Prostate gland (tissue), 2 donors: ENCODE measurements around the gene PITPNC1. TPM values are rescaled to one million over a fixed set of nuclear protein-coding genes. Genes with fewer than 3 reads are reported as not detected.

Experiments used
- DNase-seq: peaks from one replicate; pipeline ENCODE4 v3.0.0-alpha.2; 2019; ENCODE audit warnings: low spot score
- H3K27ac ChIP-seq, 2 donors: fragments of 200-600 bp; sonication (generic); 2 replicates each; pipeline ENCODE4 v1.5.1; 2017 to 2019
- H3K27me3 ChIP-seq: fragments of 200-600 bp; sonication (generic); replicated peaks from 2 replicates; pipeline ENCODE4 v1.5.1; 2019; ENCODE audit not compliant: insufficient read depth
- H3K36me3 ChIP-seq, 2 donors: fragments of 200-600 bp; sonication (generic); 1 replicate in 1 of 2; 2 replicates in 1 of 2; pipeline versions ENCODE4 v1.5.1 to v1.8.1; 2017 to 2019
- H3K4me1 ChIP-seq: fragments of 200-600 bp; sonication (generic); replicated peaks from 2 replicates; pipeline ENCODE4 v1.5.1; 2019
- H3K4me3 ChIP-seq, 2 donors: fragments of 200-600 bp; sonication (generic); 2 replicates each; pipeline ENCODE4 v1.5.1; 2017 to 2019
- H3K9me3 ChIP-seq: fragments of 200-600 bp; sonication (generic); 2 replicates; pipeline ENCODE4 v1.5.1; 2017
- POLR2A ChIP-seq: fragments of 450-650 bp; IDR thresholded peaks from one replicate; pipeline ENCODE4 v1.6.1; 2016; ENCODE audit warnings: antibody characterized with exemption, mild to moderate bottlenecking
- POLR2AphosphoS5 ChIP-seq: sonication (generic); formaldehyde crosslinking; IDR thresholded peaks from one replicate; pipeline ENCODE4 v1.6.1; 2017; ENCODE audit warnings: antibody characterized with exemption
- WGBS: methylation state at CpG from one replicate; pipeline ENCODE4 v1.1.5; 2018; 5-methylcytosine and 5-hydroxymethylcytosine counted together
- intact Hi-C: fragments of 100-400 bp; cut with DNase I; formaldehyde crosslinking; loops from one replicate; pipeline ENCODE4 v1.14.2; 2022
- total RNA-seq, 2 donors: library from RNA; depleted of rRNA; stranded (reverse); fragments of >200 nt; gene quantifications; one replicate each; pipeline ENCODE4 v1.1.0, GENCODE V29; 2016
- TF ChIP-seq, protein P1 (sequence below), 4 experiments: fragments of 200-600 bp in 2 of 4; fragments of 450-650 bp in 2 of 4; sonication (generic) in 2 of 4; IDR thresholded peaks; 1 replicate in 3 of 4; 2 replicates in 1 of 4; pipeline ENCODE4 v1.5.1; 2016 to 2019; ENCODE audit warnings: antibody characterized with exemption in 4 of 4, mild to moderate bottlenecking in 2 of 4, moderate library complexity in 2 of 4

Gene PITPNC1
- total RNA-seq, 2 donors from 2014 or later = 10.1 to 12.9 TPM

DNA sequence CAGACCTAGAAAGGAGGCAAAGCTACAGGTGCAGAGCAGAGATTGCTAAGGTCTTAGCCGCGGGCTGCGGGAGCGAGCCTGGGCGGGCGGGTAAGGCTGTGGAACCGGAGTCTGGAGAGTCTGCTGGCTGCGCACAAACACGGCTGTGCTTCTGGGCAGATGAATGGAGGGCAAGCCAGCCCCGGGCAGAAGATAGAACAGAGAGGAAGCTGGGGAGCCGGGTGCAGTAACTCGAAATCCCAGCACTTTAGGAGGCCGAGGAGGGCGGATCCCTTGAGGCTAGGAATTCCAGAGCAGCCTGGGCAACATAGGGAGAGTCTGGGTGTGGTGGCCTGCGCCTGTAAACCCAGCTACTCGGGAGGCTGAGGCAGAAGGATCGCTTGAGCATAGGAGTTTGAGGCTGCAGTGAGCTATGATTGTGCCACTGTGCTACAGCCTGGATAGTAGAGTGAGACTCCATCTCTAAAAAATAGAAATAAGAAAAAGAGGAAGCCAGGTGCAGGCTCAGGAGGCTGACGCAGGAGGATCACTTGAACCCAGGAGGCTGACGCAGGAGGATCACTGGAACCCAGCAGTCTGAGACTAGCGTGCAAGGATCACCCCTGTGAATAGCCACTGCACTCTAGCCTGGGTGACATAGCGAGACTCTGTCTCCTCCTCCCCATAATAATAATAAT lies 56.3 kb downstream of the PITPNC1 start:
- no peaks in the 10 kb centered on the region for H3K27me3 ChIP-seq
- H3K36me3 ChIP-seq = no peaks in the 10 kb centered on the region
- no peaks in the 10 kb centered on the region for H3K9me3 ChIP-seq
- intact Hi-C loops = no loop called here
- no peaks in the 10 kb centered on the region for H3K4me1 ChIP-seq
- no peak for DNase-seq
- 92% methylated on average over 21 of the region's 21 CpGs for WGBS
- TF ChIP-seq POLR2A = no peak
- TF ChIP-seq, protein P1, sequence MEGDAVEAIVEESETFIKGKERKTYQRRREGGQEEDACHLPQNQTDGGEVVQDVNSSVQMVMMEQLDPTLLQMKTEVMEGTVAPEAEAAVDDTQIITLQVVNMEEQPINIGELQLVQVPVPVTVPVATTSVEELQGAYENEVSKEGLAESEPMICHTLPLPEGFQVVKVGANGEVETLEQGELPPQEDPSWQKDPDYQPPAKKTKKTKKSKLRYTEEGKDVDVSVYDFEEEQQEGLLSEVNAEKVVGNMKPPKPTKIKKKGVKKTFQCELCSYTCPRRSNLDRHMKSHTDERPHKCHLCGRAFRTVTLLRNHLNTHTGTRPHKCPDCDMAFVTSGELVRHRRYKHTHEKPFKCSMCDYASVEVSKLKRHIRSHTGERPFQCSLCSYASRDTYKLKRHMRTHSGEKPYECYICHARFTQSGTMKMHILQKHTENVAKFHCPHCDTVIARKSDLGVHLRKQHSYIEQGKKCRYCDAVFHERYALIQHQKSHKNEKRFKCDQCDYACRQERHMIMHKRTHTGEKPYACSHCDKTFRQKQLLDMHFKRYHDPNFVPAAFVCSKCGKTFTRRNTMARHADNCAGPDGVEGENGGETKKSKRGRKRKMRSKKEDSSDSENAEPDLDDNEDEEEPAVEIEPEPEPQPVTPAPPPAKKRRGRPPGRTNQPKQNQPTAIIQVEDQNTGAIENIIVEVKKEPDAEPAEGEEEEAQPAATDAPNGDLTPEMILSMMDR (IDR thresholded peaks at IDR 0.05) = no peak
- no peak for TF ChIP-seq POLR2AphosphoS5
- H3K4me3 ChIP-seq = no peak overlapping the region
- H3K27ac ChIP-seq = no peak overlapping the region

DNA sequence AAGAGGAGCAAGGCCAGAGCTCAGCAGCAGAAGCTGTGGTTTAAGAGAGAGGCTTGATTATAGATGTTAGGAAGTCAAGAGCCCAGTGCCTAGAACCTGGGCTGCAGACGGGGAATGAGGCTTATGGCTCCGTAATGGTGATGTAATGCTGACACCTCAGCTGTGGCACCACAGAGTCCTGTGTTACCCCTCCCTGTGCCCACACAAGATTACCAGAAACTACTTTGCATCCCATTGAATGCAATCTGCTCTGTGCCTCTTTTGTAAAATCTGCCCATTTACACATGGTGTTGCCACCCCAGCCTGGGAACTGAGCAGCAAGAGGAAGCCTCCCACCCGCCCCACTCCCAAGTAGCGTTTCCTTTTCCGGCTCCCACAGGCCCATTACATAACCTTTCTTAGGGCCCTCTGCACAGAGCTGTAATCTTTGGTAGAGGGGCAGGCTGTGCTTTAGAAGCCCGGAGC lies 57.0 kb downstream of the PITPNC1 start:
- TF ChIP-seq POLR2AphosphoS5 = no peak
- TF ChIP-seq, protein P1 (IDR thresholded peaks at IDR 0.05) = no peak
- TF ChIP-seq POLR2A = no peak
- Histone ChIP-seq H3K27me3 (no peaks in the 10 kb centered on the region), H3K9me3 (no peaks in the 10 kb centered on the region), H3K4me1 (no peaks in the 10 kb centered on the region), H3K27ac (no peak overlapping the region), H3K36me3 (no peaks in the 10 kb centered on the region), H3K4me3 (no peak overlapping the region)
- intact Hi-C loops = no loop called here
- DNase-seq = no peak
- WGBS = 73% methylated on average over 6 of the region's 6 CpGs

DNA sequence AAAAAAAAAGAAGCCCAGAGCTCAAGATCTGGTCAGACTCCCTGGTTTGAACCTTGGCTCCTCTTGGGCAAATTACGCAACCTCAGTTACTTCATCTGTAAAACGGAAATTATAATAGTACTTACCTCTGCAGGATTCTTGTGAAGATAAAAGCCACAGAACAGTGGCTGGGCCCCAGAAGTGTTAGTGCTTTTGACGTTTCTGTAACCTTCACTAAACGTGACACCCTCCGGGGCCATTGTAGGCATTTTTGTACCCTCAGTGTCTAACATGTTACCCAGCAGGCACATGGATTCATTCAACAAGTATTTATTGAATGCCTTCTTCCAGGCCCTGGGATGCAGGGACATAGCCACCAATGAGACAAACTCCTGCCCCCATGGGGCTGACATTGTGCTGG lies 58.0 kb downstream of the PITPNC1 start:
- no peak overlapping the region for H3K27ac ChIP-seq
- no peaks in the 10 kb centered on the region for H3K36me3 ChIP-seq
- TF ChIP-seq POLR2A (no peak), POLR2AphosphoS5 (no peak)
- TF ChIP-seq, protein P1 (IDR thresholded peaks at IDR 0.05) = no peak
- intact Hi-C loops = no loop called here
- H3K9me3 ChIP-seq = no peaks in the 10 kb centered on the region
- no peak for DNase-seq
- no peak overlapping the region for H3K4me3 ChIP-seq
- no peaks in the 10 kb centered on the region for H3K27me3 ChIP-seq
- no peaks in the 10 kb centered on the region for H3K4me1 ChIP-seq
- 78% methylated on average over 5 of the region's 5 CpGs for WGBS

DNA sequence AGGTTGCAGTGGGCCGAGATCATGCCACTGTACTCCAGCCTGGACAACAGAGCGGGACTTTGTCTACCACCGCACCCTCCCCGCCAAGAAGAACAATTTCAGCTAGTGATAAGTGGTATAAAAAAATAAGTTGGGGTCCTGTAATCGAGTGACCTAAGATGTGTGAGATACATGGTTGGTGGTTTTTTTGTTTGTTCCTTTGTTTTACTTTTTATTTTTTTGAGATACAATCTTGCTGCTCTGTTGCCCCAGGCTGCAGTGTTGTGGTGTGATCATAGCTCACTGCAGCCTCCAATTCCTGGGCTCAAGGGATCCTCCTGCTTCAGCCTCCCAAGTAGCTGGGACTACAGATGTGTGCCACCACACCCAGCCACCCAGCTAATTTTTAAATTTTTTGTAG lies 58.7 kb downstream of the PITPNC1 start:
- TF ChIP-seq POLR2A (no peak), POLR2AphosphoS5 (no peak)
- TF ChIP-seq, protein P1 (IDR thresholded peaks at IDR 0.05) = no peak
- DNase-seq = no peak
- Histone ChIP-seq H3K27me3 (no peaks in the 10 kb centered on the region), H3K4me3 (no peak overlapping the region), H3K27ac (no peak overlapping the region), H3K4me1 (no peaks in the 10 kb centered on the region), H3K36me3 (no peaks in the 10 kb centered on the region), H3K9me3 (no peaks in the 10 kb centered on the region)
- intact Hi-C loops = no loop called here
- WGBS = 96% methylated on average over 5 of the region's 5 CpGs

DNA sequence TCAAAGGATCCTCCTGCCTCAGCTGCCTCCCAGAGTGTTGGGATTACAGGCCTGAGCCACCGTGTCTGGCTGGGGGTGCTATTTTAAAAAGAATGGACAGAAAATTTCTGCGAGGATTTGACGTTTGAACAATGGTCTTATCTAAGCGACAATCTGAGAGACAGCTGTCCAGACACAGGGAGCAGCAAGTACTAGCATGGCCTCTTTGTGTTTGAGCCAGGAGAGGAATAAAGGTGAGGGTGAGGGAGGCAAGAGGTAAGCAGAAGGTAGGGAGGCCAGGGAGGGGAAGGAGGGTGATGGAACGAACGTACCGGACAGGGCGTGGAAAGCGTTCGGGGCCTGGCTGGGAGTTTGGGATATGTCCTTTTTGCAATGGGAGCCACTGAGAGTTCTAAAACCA lies 59.2 kb downstream of the PITPNC1 start:
- H3K27ac ChIP-seq = no peak overlapping the region
- no peak overlapping the region for H3K4me3 ChIP-seq
- intact Hi-C loops = no loop called here
- 63% methylated on average over 10 of the region's 10 CpGs for WGBS
- no peak for DNase-seq
- H3K36me3 ChIP-seq = no peaks in the 10 kb centered on the region
- TF ChIP-seq, protein P1 (IDR thresholded peaks at IDR 0.05) = no peak
- TF ChIP-seq POLR2AphosphoS5 (no peak), POLR2A (no peak)
- H3K4me1 ChIP-seq = no peaks in the 10 kb centered on the region
- H3K27me3 ChIP-seq = no peaks in the 10 kb centered on the region
- H3K9me3 ChIP-seq = no peaks in the 10 kb centered on the region
